SH-SY5Y (cell line): Measurements from ENCODE around the gene LST1.

Experiments used
- GATA2 ChIP-seq: IDR thresholded peaks from 2 replicates; pipeline ENCODE4 v1.6.1; 2011; ENCODE audit warnings: mild to moderate bottlenecking, low read depth, low read length
- GATA3 ChIP-seq: IDR thresholded peaks from 2 replicates; pipeline ENCODE4 v1.6.1; 2011; ENCODE audit warnings: low read depth, mild to moderate bottlenecking, low read length, moderate library complexity

DNA sequence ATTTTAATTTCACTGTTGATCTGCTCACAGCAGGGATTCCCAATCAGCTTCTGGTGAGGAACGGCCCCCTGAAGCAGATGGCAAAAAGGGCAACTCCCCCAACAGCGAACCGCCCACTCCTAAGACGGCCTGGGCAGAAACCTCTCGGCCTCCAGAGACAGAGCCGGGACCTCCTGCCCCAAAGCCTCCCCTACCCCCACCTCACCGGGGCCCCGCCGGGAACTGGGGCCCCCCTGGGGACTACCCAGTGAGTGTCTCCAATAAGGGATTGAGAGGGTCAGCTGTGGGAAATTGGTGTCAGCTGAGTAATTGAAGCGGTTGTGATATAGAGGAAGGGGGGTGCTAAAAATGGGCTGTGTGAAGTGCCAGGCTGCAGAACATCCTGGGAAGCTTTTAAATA, 40.9 kb downstream of the LST1 start:
- TF ChIP-seq GATA2 (no peak), GATA3 (no peak)
